AG04450 (cell line): ENCODE measurements around the gene KRTAP9-1. TPM values are rescaled to one million over a fixed set of nuclear protein-coding genes. Genes with fewer than 3 reads are reported as not detected.

Source experiments
- CTCF ChIA-PET: fragments of 300-600, 350-600 bp; formaldehyde crosslinking; extraction: SDS; loops from one replicate; lab custom pipeline; 2022; ENCODE audit warnings: antibody characterized with exemption, inconsistent platforms; lab: Charles Lee
- POLR2A ChIA-PET: fragments of 350-600 bp; formaldehyde crosslinking; extraction: SDS; loops from one replicate; lab custom pipeline; 2021; ENCODE audit warnings: antibody characterized with exemption, inconsistent platforms; lab: Yijun Ruan, JAX
- DNase-seq: peaks from one replicate; pipeline ENCODE4 v3.0.0-alpha.2; 2011; ENCODE audit warnings: low read depth, low spot score
- H3K27ac ChIP-seq: one replicate; pipeline ENCODE4 v1.5.1; 2012; ENCODE audit warnings: low read depth, low read length, control low read depth
- H3K27me3 ChIP-seq: one replicate; pipeline ENCODE4 v1.6.0; 2012; ENCODE audit warnings: low read length; ENCODE audit not compliant: control insufficient read depth, insufficient read depth
- H3K4me3 ChIP-seq: 2 replicates; pipeline ENCODE4 v1.5.1; 2011; ENCODE audit warnings: mild to moderate bottlenecking, low read depth, low read length, control low read depth
- H3K9me3 ChIP-seq: 2 replicates; pipeline ENCODE4 v1.5.1; 2012; ENCODE audit warnings: low read length; ENCODE audit not compliant: control insufficient read depth, insufficient read depth
- polyA plus RNA-seq: library from polyadenylated mRNA; depleted of rRNA; stranded (reverse); fragments of >200 nt; gene quantifications from 2 replicates; pipeline ENCODE4 v1.2.3, GENCODE V29; 2011
- TF ChIP-seq, protein P1 (sequence below): IDR thresholded peaks from 2 replicates; pipeline ENCODE4 v1.5.1; 2011; ENCODE audit warnings: low read depth, low read length, control low read depth, inconsistent platforms

Gene KRTAP9-1
- polyA plus RNA-seq, 1 experiment: not detected

DNA sequence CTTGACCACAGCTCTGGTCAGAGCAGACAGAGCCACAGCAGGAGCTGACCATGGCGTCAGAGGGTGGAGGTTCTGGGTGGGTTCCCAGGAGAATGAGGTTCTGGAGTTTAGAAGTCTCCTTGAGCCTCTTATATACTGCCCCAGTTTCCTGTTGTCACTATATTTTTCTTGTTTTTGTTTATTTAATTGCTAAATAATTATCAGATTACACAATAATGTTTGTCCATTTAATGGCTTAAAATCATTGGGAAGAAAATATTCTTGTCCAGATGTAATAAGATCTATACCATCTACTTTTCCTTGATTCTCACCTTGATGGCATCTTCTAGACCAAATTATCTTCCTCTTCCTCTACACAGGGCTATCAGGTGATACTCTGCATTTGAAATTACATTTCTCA lies 21.6 kb upstream of the KRTAP9-1 start, which contains the start of gene KRTAP4-3:
Gene KRTAP4-3 (minus strand): TSS at position 101 of the 400 bp plus-strand sequence. CDS start 49 bp downstream, at position 52.
- H3K27ac ChIP-seq: no peak within 1 kb of the TSS
- TF ChIP-seq, protein P1, sequence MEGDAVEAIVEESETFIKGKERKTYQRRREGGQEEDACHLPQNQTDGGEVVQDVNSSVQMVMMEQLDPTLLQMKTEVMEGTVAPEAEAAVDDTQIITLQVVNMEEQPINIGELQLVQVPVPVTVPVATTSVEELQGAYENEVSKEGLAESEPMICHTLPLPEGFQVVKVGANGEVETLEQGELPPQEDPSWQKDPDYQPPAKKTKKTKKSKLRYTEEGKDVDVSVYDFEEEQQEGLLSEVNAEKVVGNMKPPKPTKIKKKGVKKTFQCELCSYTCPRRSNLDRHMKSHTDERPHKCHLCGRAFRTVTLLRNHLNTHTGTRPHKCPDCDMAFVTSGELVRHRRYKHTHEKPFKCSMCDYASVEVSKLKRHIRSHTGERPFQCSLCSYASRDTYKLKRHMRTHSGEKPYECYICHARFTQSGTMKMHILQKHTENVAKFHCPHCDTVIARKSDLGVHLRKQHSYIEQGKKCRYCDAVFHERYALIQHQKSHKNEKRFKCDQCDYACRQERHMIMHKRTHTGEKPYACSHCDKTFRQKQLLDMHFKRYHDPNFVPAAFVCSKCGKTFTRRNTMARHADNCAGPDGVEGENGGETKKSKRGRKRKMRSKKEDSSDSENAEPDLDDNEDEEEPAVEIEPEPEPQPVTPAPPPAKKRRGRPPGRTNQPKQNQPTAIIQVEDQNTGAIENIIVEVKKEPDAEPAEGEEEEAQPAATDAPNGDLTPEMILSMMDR: no peak
- ChIA-PET POLR2A (no interaction called here), CTCF (no interaction called here)
- H3K27me3 ChIP-seq: no peaks in the 10 kb centered on the region
- DNase-seq: no peak
- H3K4me3 ChIP-seq: no peak within 1 kb of the TSS
- no peaks in the 10 kb centered on the region for H3K9me3 ChIP-seq

DNA sequence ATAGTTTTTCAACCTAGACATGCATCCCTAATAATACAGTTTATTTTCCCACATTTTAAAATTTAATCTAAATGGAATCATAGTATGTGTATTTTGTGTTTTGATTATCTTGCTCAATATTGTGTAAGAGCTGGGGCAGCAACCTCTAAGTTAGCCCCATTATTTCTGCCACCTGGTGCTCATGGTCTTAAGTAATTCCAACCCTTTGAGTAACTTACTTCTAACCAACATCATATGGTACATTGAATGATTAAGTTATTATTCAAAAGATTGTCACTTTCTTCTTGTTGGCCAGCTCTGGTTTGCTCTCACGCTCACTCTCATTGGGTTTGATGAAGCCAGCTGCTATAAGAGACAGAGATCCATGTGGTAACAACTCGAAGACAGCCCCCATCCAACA lies 17.8 kb upstream of the KRTAP9-1 start:
- TF ChIP-seq, protein P1: no peak
- no peaks in the 10 kb centered on the region for H3K9me3 ChIP-seq
- no peak overlapping the region for H3K4me3 ChIP-seq
- H3K27ac ChIP-seq: no peak overlapping the region
- ChIA-PET CTCF (interaction anchor here (0.9 kb wide), 1 partner anchor 151 kb away, joined by 3 read pairs; no protein-coding TSS in a partner anchor), POLR2A (no interaction called here)
- peak; percentile 6 for DNase-seq
- no peaks in the 10 kb centered on the region for H3K27me3 ChIP-seq

- TF ChIP-seq, protein P1: no peak
These were observed 12.8 kb upstream of the KRTAP9-1 start for GRCh38 chr17:41176744-41177387.

GRCh38 chr17:41177727-41178271 lies 11.9 kb upstream of the KRTAP9-1 start, which contains the start of gene KRTAP4-2:
Gene KRTAP4-2, minus strand, starts transcription at chr17:41178221. Its CDS starts 57 bp downstream, at chr17:41178164.
- Histone ChIP-seq H3K4me3 (no peak within 1 kb of the TSS), H3K9me3 (peaks cover 4% of the 10 kb centered on the region; the same call in 1 of the 2 replicates), H3K27me3 (no peaks in the 10 kb centered on the region), H3K27ac (no peak within 1 kb of the TSS)
- ChIA-PET POLR2A (no interaction called here), CTCF (interaction anchor here (0.7 kb wide), 1 partner anchor 17 kb away, joined by 3 read pairs; no protein-coding TSS in a partner anchor)
- TF ChIP-seq, protein P1: no peak
- no peak for DNase-seq

More at GRCh38 chr17:41176744-41177387, 12.8 kb upstream of the KRTAP9-1 start:
- H3K27ac ChIP-seq: no peak overlapping the region
- ChIA-PET POLR2A (no interaction called here), CTCF (no interaction called here)
- H3K27me3 ChIP-seq: no peaks in the 10 kb centered on the region
- no peak overlapping the region for H3K4me3 ChIP-seq
- peaks cover 4% of the 10 kb centered on the region; the same call in 1 of the 2 replicates for H3K9me3 ChIP-seq
- no peak for DNase-seq

- no peak overlapping the region for H3K4me3 ChIP-seq
These were observed 11.3 kb upstream of the KRTAP9-1 start for GRCh38 chr17:41178341-41178740.

More at GRCh38 chr17:41178341-41178740, 11.3 kb upstream of the KRTAP9-1 start:
- CTCF ChIA-PET: interaction anchor here (0.7 kb wide), 1 partner anchor 17 kb away, joined by 3 read pairs; no protein-coding TSS in a partner anchor
- POLR2A ChIA-PET: no interaction called here
- no peak for DNase-seq
- TF ChIP-seq, protein P1: no peak
- Histone ChIP-seq H3K27ac (no peak overlapping the region), H3K9me3 (peaks cover 4% of the 10 kb centered on the region; the same call in 1 of the 2 replicates), H3K27me3 (no peaks in the 10 kb centered on the region)
